Esophagus muscularis mucosa (tissue), 4 donors: ENCODE measurements around the gene GPAT2. TPM values are rescaled to one million over a fixed set of nuclear protein-coding genes. Genes with fewer than 3 reads are reported as not detected.

Experiments used
- DNase-seq: peaks from one replicate; pipeline ENCODE4 v3.0.0-alpha.2; 2017; ENCODE audit errors: extremely low spot score
- H3K27ac ChIP-seq, 4 donors: fragments of 200-600 bp; sonication (generic); replicated peaks in 1 of 4; 1 replicate in 3 of 4; 2 replicates in 1 of 4; pipeline ENCODE4 v1.5.1; 2016 to 2019; ENCODE audit warnings: mild to moderate bottlenecking in 1 of 4
- H3K27me3 ChIP-seq, 4 donors: fragments of 200-600 bp; sonication (generic); one replicate each; pipeline versions ENCODE4 v1.5.1 to v1.6.0; 2016 to 2019
- H3K36me3 ChIP-seq, 4 donors: fragments of 200-600 bp; sonication (generic); one replicate each; pipeline ENCODE4 v1.5.1; 2016 to 2019
- H3K4me1 ChIP-seq, 4 donors: fragments of 200-600 bp; sonication (generic); one replicate each; pipeline ENCODE4 v1.5.1; 2016 to 2019
- H3K4me3 ChIP-seq, 4 donors: fragments of 200-600 bp; sonication (generic); 1 replicate in 2 of 4; 2 replicates in 2 of 4; pipeline ENCODE4 v1.5.1; 2016 to 2019; ENCODE audit warnings: mild to moderate bottlenecking in 4 of 4, moderate library complexity in 1 of 4
- H3K9me3 ChIP-seq, 4 donors: fragments of 200-600 bp; sonication (generic); 1 replicate in 3 of 4; 2 replicates in 1 of 4; pipeline ENCODE4 v1.5.1; 2016 to 2019
- CTCF ChIP-seq, 3 experiments: fragments of 200-600 bp in 2 of 3; fragments of 450-650 bp in 1 of 3; sonication (generic) in 2 of 3; IDR thresholded peaks; one replicate each; pipeline ENCODE4 v1.5.1; 2017 to 2019; ENCODE audit warnings: antibody characterized with exemption in 3 of 3, mild to moderate bottlenecking in 2 of 3, moderate library complexity in 1 of 3
- EP300 ChIP-seq: sonication (generic); formaldehyde crosslinking; IDR thresholded peaks from one replicate; pipeline ENCODE4 v1.6.1; 2017; ENCODE audit warnings: antibody characterized with exemption
- POLR2A ChIP-seq: fragments of 450-650 bp; IDR thresholded peaks from one replicate; pipeline ENCODE4 v1.6.1; 2017; ENCODE audit warnings: antibody characterized with exemption, moderate library complexity, mild to moderate bottlenecking, low read depth
- POLR2AphosphoS5 ChIP-seq, 2 donors: sonication (generic); formaldehyde crosslinking; IDR thresholded peaks; one replicate each; pipeline ENCODE4 v1.6.1; 2017; ENCODE audit warnings: antibody characterized with exemption in 2 of 2
- WGBS: methylation state at CpG from one replicate; pipeline ENCODE4 v1.1.5; 2018; 5-methylcytosine and 5-hydroxymethylcytosine counted together
- intact Hi-C: fragments of 100-400 bp; cut with DNase I; formaldehyde crosslinking; loops from one replicate; pipeline ENCODE4 v1.15.1; 2023
- total RNA-seq, 4 donors: library from RNA; depleted of rRNA; stranded (reverse); fragments of >200 nt; gene quantifications; one replicate each; pipeline versions ENCODE4 v1.1.0 to v1.2.1, GENCODE V29; 2016

Gene GPAT2
- total RNA-seq, 4 donors from 2014 or later: 4.2 to 10.0 (median 8.3) TPM

GRCh38 chr2:96081042-96081441, 46.3 kb upstream of the GPAT2 start:
- no peak for TF ChIP-seq CTCF (IDR thresholded peaks at IDR 0.05)
- no peak for TF ChIP-seq POLR2AphosphoS5 (IDR thresholded peaks at IDR 0.05)
- TF ChIP-seq EP300: no peak
- no peak for TF ChIP-seq POLR2A
- Histone ChIP-seq H3K36me3 (no peaks in the 10 kb centered on the region), H3K9me3 (peaks cover 0 to 18% (median 8%) of the 10 kb centered on the region in 4 donors), H3K27ac (no peak overlapping the region), H3K27me3 (peaks cover 0 to 7% (median 0%) of the 10 kb centered on the region in 4 donors), H3K4me3 (no peak overlapping the region), H3K4me1 (peaks cover 7 to 23% (median 12%) of the 10 kb centered on the region in 4 donors)
- DNase-seq: no peak
- WGBS: 90% methylated on average over 2 of the region's 2 CpGs
- intact Hi-C loops: no loop called here

GRCh38 chr2:96075199-96075771, 40.6 kb upstream of the GPAT2 start:
- H3K4me1 ChIP-seq: no peaks in the 10 kb centered on the region
- no peaks in the 10 kb centered on the region for H3K36me3 ChIP-seq
- intact Hi-C loops: no loop called here
- TF ChIP-seq POLR2A (no peak), CTCF (IDR thresholded peaks at IDR 0.05) (no peak), POLR2AphosphoS5 (IDR thresholded peaks at IDR 0.05) (no peak), EP300 (no peak)
- H3K27ac ChIP-seq: no peak overlapping the region
- H3K4me3 ChIP-seq: no peak overlapping the region
- H3K27me3 ChIP-seq: peaks cover 0 to 3% (median 0%) of the 10 kb centered on the region in 4 donors
- 43% methylated on average over 2 of the region's 2 CpGs for WGBS
- DNase-seq: peak; percentile 45
- peaks cover 0 to 23% (median 22%) of the 10 kb centered on the region in 4 donors for H3K9me3 ChIP-seq

GRCh38 chr2:96074156-96074555, 39.4 kb upstream of the GPAT2 start:
- Histone ChIP-seq H3K4me3 (no peak overlapping the region), H3K27me3 (peaks cover 0 to 7% (median 0%) of the 10 kb centered on the region in 4 donors), H3K9me3 (peaks cover 0 to 23% (median 22%) of the 10 kb centered on the region in 4 donors), H3K4me1 (no peaks in the 10 kb centered on the region), H3K27ac (no peak overlapping the region), H3K36me3 (no peaks in the 10 kb centered on the region)
- no peak for TF ChIP-seq POLR2A
- TF ChIP-seq CTCF (IDR thresholded peaks at IDR 0.05): no peak
- TF ChIP-seq EP300: no peak
- TF ChIP-seq POLR2AphosphoS5 (IDR thresholded peaks at IDR 0.05): no peak
- 73% methylated on average over 6 of the region's 6 CpGs for WGBS
- peak; percentile 79 for DNase-seq
- intact Hi-C loops: no loop called here

GRCh38 chr2:96073170-96073775, 38.6 kb upstream of the GPAT2 start:
- no peak overlapping the region for H3K27ac ChIP-seq
- no peaks in the 10 kb centered on the region for H3K36me3 ChIP-seq
- DNase-seq: peak; percentile 83
- no peak overlapping the region for H3K4me3 ChIP-seq
- intact Hi-C loops: no loop called here
- 73% methylated on average over 7 of the region's 7 CpGs for WGBS
- H3K27me3 ChIP-seq: peaks cover 0 to 7% (median 0%) of the 10 kb centered on the region in 4 donors
- peaks cover 0 to 22% (median 21%) of the 10 kb centered on the region in 4 donors for H3K9me3 ChIP-seq
- TF ChIP-seq EP300 (no peak), POLR2AphosphoS5 (IDR thresholded peaks at IDR 0.05) (no peak), POLR2A (no peak), CTCF (IDR thresholded peaks at IDR 0.05) (no peak)
- no peaks in the 10 kb centered on the region for H3K4me1 ChIP-seq
